ENCODE results near the gene GIGYF1.
"Not testable (repeated sequence)": the region's sequence is repeated elsewhere in the genome, so short reads cannot be mapped to it uniquely, and the experiment has no call there.

GIGYF1 gene

GRCh38 chr7:100720671-100721504 is 26.8 kb upstream of the GIGYF1 start:
- TF ChIP-seq CTCF (IDR thresholded peaks at IDR 0.05; ENCODE audit: control insufficient read depth, insufficient read depth, low read depth, low read length, missing control alignments): no peak
- no peak for DNase-seq (ENCODE audit: low read depth)
- H3K4me3 ChIP-seq (ENCODE audit: control insufficient read depth, low read depth, low read length): no peak overlapping the region; the same call in 1 of the 2 replicates

GRCh38 chr7:100720279-100720670 is 26.2 kb upstream of the GIGYF1 start, which contains the start of gene EPO:
Gene EPO (plus strand): TSS chr7:100720468. CDS start chr7:100720981, 513 bp downstream.
- H3K4me3 ChIP-seq (ENCODE audit: control insufficient read depth, low read depth, low read length): peak within 1 kb of the TSS; percentile 2; the same call in 1 of the 2 replicates
- no peak for TF ChIP-seq CTCF (IDR thresholded peaks at IDR 0.05; ENCODE audit: control insufficient read depth, insufficient read depth, low read depth, low read length, missing control alignments)
- no peak for DNase-seq (ENCODE audit: low read depth)

- TF ChIP-seq CTCF (IDR thresholded peaks at IDR 0.05; ENCODE audit: control insufficient read depth, insufficient read depth, low read depth, low read length, missing control alignments): peak; percentile 82
- H3K4me3 ChIP-seq (ENCODE audit: control insufficient read depth, low read depth, low read length): no peak overlapping the region
- DNase-seq (ENCODE audit: low read depth): peak; percentile 31
These were observed 25.7 kb upstream of the GIGYF1 start for GRCh38 chr7:100719523-100720278.

GRCh38 chr7:100717073-100717472 is 23.0 kb upstream of the GIGYF1 start:
- not testable (repeated sequence) for DNase-seq (ENCODE audit: low read depth); H3K4me3 ChIP-seq (ENCODE audit: control insufficient read depth, low read depth, low read length)

GRCh38 chr7:100714725-100715124 is 20.7 kb upstream of the GIGYF1 start:
- no peak for TF ChIP-seq CTCF (IDR thresholded peaks at IDR 0.05; ENCODE audit: control insufficient read depth, insufficient read depth, low read depth, low read length, missing control alignments)

GRCh38 chr7:100711369-100711768 is 17.3 kb upstream of the GIGYF1 start:
- TF ChIP-seq CTCF (IDR thresholded peaks at IDR 0.05; ENCODE audit: control insufficient read depth, insufficient read depth, low read depth, low read length, missing control alignments): no peak
- H3K4me3 ChIP-seq (ENCODE audit: control insufficient read depth, low read depth, low read length): no peak overlapping the region
- DNase-seq (ENCODE audit: low read depth): no peak

More at GRCh38 chr7:100714725-100715124, 20.7 kb upstream of the GIGYF1 start:
- DNase-seq (ENCODE audit: low read depth): no peak
- H3K4me3 ChIP-seq (ENCODE audit: control insufficient read depth, low read depth, low read length): no peak overlapping the region

- no peak for TF ChIP-seq CTCF (IDR thresholded peaks at IDR 0.05; ENCODE audit: control insufficient read depth, insufficient read depth, low read depth, low read length, missing control alignments)
- no peak overlapping the region for H3K4me3 ChIP-seq (ENCODE audit: control insufficient read depth, low read depth, low read length)
- no peak for DNase-seq (ENCODE audit: low read depth)
These were observed 16.4 kb upstream of the GIGYF1 start for GRCh38 chr7:100710452-100710851.
